ENCODE results near the gene ATXN1. TPM values are rescaled to one million over a fixed set of nuclear protein-coding genes. Genes with fewer than 3 reads are reported as not detected.
"Not testable (repeated sequence)": the region's sequence is repeated elsewhere in the genome, so short reads cannot be mapped to it uniquely, and the experiment has no call there.

Gene ATXN1
- total RNA-seq, 1 donor from 2014 or later, result 27.2 TPM

GRCh38 chr6:16474772-16475493 is 286.3 kb downstream of the ATXN1 start:
- DNase-seq (ENCODE audit: low read depth), result no peak

GRCh38 chr6:16473908-16474771 is 287.1 kb downstream of the ATXN1 start:
- no peak for DNase-seq (ENCODE audit: low read depth)

DNA sequence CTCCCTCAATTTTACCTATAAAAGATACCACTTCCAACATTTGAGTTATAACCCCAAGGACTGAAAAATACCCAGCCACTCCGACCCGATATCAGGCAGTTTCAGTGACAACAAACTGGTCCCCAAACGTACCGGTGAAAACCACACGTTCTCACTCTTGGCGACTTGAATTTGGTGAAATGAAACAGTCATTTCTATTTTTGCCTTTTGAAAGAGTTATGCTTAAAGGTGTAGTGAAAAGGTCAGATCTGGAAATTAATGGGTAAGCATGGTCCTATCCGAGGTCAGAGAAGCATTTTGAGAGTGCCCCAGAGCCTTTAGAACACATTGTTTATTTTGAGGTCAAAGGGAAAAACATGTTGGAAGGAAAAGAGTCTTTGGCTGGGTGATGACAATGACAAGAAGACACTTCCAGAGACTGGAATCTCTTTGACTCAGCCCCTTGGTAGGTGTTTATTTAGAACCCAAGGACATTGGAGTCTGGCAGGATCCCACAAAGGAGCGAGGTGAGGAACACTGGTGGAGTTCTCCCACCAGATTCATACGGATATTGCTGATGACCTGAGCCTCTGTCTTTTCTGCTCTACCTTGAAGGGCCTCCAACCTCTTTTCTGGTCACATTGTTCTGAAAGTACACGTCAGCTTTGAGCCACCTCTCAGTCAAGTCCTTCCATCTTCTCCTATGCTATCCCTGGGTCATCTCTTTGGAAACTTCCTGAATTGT is 287.9 kb downstream of the ATXN1 start:
- DNase-seq (ENCODE audit: low read depth), result no peak

GRCh38 chr6:16472349-16473069 is 288.8 kb downstream of the ATXN1 start:
- DNase-seq (ENCODE audit: low read depth), result no peak

DNA sequence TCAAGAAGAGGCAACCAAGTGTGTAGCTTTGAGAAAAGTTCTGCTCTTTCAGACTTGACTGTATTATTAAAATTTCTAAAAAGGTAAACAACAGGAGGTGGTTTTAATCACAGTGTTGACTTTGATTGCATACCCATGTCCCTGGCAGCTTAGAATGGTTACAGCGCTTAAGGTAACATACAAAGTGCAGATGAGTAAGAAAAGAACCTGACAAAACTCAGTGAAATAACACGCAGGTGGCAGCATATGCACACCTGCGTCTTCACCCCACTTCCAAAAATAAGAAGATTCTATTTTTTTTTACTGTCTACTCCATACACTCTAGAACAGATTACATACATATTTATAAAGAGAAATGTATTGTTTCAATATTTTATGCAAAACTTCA is 289.4 kb downstream of the ATXN1 start:
- DNase-seq (ENCODE audit: low read depth), result no peak

DNA sequence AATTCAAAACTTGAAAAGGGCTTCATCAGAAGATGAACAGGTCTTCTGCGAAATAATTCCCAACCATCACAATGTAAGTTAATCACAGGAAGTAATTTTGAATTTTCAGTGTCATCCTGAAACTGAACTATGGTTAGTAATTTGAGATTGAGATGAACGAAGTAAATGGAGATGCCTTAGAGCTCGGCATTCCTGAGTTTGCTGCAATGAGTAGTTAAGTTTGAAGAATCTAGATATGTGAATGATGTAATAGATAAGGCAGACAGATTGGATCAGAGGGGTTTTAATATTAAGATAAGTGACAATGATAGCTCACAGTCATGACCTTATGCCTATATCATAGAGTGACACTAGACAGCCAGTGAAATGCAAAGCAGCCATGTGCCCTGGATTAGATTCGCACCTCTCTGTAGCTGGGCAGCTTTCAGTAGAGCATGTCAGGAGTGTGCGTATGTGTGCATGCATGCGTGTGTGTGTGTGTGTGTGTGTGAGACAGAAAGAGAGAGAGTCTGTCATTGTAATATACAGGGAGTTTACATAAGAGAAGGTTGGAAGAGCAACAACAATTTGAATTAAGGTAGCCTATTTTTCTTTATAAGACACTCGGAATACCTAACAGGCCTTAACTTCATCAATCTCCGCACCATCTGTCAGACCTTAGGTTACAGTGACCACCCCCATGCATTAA is 289.9 kb downstream of the ATXN1 start:
- DNase-seq (ENCODE audit: low read depth), result no peak

GRCh38 chr6:16470502-16471221 is 290.6 kb downstream of the ATXN1 start:
- no peak for DNase-seq (ENCODE audit: low read depth)

DNA sequence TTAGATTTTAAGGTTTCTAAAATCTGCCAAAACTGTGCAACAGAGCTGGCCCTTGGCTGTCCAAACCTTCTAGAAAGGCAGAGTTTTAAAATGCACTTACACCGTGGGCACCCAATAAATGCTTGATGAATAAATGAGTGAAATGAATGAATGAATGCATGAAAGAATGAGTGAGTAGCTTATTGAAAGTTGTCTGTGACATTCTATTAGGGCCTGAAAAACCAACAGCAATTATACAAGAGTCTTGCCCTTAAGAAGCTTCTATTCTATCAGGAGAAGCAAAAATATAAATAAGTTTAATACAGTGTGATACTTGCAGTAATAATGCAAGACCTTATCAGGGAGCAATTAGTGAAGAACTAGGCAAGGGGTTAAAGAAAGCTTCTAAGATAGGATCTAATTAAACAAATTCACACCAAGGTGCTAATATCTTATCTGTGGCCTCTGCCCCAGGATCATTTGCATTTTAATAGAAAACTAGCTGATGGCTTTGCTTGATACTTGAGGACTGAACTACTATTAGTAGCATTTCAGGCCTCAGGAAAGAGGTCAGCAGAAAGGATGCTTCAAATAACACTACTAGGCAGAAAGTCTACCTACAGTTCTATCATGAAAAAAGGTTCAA is 292.2 kb downstream of the ATXN1 start:
- no peak for DNase-seq (ENCODE audit: low read depth)

DNA sequence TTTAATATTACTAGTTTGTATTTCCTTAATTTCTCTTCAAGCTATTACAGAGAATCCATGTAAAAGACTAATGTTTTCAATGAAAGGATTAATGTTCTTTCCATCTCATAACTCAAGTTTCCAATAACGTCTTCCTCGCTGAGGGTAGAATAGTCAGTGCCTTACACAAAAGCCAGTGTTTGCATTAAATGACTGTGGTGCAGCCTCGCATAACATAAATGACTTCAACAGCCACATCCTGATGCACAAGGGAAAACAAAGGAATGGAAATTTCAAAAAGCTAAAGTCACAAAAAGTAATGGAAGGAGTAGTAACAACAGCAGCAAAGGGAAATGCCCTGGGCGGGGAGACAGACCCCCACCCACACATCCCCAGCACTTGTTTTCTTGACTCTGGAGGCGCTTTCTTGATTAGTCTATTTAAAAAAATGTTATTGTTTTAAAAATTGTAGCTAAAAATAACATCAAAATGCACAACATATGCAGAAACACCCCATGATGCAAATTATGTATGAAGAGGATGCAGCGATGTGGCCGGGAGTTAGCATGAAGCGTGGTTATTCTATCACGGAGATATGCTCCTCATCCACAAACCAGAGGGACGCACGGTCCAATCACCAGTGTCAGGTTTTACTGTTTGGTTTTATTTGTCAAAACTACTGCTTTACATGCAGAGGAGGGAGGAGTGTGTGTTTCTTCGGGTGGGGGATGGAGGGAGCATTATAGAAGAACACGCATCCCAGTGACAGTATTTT is 294.3 kb downstream of the ATXN1 start:
- DNase-seq (ENCODE audit: low read depth), result no peak

GRCh38 chr6:16464045-16464444 is 297.2 kb downstream of the ATXN1 start:
- no peak for DNase-seq (ENCODE audit: low read depth)

- not testable (repeated sequence) for DNase-seq (ENCODE audit: low read depth)
Observed at GRCh38 chr6:16463246-16463645, 298.0 kb downstream of the ATXN1 start.

- no peak for DNase-seq (ENCODE audit: low read depth)
Observed at GRCh38 chr6:16461491-16461890, 299.8 kb downstream of the ATXN1 start.

DNA sequence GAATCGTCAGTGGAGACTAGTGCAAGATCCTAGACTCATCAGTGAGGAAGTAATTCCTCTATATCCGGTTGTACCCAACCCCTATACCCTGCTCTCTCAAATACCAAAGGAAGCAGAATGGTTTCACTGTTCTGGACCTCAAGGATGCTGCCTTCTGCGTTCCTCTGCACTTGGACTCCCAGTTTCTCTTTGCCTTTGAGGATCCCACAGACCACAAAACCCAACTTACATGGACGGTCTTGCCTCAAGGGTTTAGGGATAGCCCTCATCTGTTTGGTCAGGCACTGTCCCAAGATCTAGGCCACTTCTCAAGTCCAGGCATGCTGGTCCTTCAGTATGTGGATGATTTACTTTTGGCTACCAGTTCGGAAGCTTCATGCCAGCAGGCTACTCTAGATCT is 301.8 kb downstream of the ATXN1 start:
- DNase-seq (ENCODE audit: low read depth), result not testable (repeated sequence)

- no peak for DNase-seq (ENCODE audit: low read depth)
Observed at GRCh38 chr6:16452348-16452747, 308.9 kb downstream of the ATXN1 start.

DNA sequence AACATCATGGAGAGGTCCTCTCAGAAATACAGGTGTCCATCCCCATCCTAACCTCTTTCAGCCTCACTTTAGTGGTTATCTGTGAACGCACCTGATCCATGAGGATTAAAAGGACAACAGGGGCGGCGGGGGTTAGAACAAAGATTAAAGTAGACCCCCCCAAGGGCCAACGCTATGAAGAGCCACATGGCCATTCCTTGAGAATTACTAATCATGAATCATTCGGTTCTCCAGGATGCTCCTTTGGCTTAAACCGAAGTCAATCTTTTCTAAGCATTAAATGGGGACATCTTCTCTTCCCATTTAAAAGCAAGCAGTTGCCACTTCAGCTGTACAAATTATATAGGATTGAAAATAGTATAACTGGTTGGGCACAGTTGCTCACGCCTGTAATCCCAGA is 310.4 kb downstream of the ATXN1 start:
- DNase-seq (ENCODE audit: low read depth), result no peak

DNA sequence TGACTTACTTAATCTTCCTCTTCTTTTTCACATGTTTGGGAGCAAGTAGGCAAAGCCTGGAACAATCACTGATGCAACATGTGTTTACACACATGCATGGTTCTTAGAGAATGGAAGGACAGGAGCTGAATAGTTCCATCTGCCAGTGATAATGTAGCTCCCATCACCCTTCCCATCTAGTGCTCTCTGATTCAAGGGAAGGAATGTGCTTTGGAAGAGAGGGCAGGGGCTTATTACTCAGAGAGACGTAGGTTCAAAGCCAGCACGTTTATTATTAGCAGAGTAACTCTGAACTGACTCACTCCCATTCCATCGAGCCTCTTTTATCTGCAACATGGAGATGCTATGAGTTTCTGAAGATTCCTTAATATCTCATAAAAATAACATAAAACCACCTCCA is 311.0 kb downstream of the ATXN1 start:
- DNase-seq (ENCODE audit: low read depth), result peak; percentile 4

DNA sequence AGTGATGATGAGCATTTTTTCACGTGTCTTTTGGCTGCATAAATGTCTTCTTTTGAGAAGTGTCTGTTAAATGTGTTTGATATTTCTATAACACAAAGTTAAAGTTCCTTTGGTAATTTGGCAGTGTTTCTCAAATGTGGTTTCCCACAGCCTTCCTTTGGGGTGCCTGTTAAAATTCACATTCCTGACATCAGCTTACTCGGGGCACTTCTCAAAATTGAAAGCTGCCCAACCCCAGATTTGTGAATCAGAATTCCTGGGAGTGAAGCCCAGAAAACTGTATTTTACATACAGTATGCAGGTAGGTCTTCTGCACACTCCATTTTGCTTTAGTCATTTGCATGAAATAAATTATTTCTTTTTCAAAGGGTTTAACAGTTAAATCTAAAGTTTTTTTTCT is 315.0 kb downstream of the ATXN1 start:
- no peak for DNase-seq (ENCODE audit: low read depth)

DNA sequence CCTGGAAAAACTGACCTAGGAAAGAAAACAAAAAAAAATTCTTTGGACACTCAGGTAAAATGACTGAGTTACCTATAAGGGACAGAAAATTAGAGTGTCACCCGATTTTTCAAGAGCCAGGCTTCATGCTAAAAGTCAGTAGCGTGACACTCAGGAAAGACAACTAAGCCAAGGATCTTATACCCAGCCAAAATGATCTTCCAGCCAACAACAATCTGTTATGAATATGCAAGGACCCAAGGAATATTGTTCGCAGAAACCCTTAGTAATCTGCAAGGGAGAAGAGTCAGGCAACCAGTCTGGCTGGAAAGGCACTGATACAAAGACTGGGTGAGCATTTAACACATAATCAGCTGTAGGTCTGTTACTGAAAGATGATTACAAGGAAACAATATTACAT is 319.2 kb downstream of the ATXN1 start:
- DNase-seq (ENCODE audit: low read depth), result no peak

- no peak for DNase-seq (ENCODE audit: low read depth)
Observed at GRCh38 chr6:16441262-16441661, 320.0 kb downstream of the ATXN1 start.
